Thymus (tissue), 11 donors: Measurements from ENCODE around the gene KMT5B. TPM values are rescaled to one million over a fixed set of nuclear protein-coding genes. Genes with fewer than 3 reads are reported as not detected.

ENCODE experiments used
- DNase-seq, 9 donors: peaks; one replicate each; pipeline ENCODE4 v3.0.0-alpha.2; 2013; ENCODE audit warnings: low spot score in 9 of 9, low read depth in 6 of 9, missing footprints in 1 of 9
- H3K27ac ChIP-seq, 2 donors: one replicate each; pipeline ENCODE4 v1.5.1; 2013; ENCODE audit warnings: control low read depth in 1 of 2, low read depth in 1 of 2, low read length in 1 of 2, mild to moderate bottlenecking in 1 of 2, moderate library complexity in 1 of 2
- H3K27me3 ChIP-seq, 2 donors: one replicate each; pipeline ENCODE4 v1.5.1; 2013; ENCODE audit warnings: low read length in 1 of 2; ENCODE audit not compliant: control insufficient read depth in 2 of 2, insufficient read depth in 1 of 2
- H3K36me3 ChIP-seq, 2 donors: one replicate each; pipeline ENCODE4 v1.5.1; 2013; ENCODE audit warnings: low read length in 1 of 2, mild to moderate bottlenecking in 1 of 2, moderate library complexity in 1 of 2; ENCODE audit not compliant: control insufficient read depth in 2 of 2, insufficient read depth in 2 of 2
- H3K4me1 ChIP-seq, 2 donors: one replicate each; pipeline ENCODE4 v1.5.1; 2013; ENCODE audit warnings: low read length in 2 of 2; ENCODE audit not compliant: control insufficient read depth in 2 of 2, insufficient read depth in 2 of 2
- H3K4me3 ChIP-seq, 2 donors: one replicate each; pipeline ENCODE4 v1.5.1; 2013; ENCODE audit warnings: low read length in 2 of 2, control low read depth in 1 of 2, mild to moderate bottlenecking in 1 of 2
- H3K9me3 ChIP-seq, 2 donors: one replicate each; pipeline ENCODE4 v1.5.1; 2013; ENCODE audit warnings: low read length in 1 of 2, mild to moderate bottlenecking in 1 of 2; ENCODE audit not compliant: control insufficient read depth in 2 of 2, insufficient read depth in 1 of 2
- WGBS: extraction: QIAGEN DNeasy Blood & Tissue Kit; methylation state at CpG from one replicate; pipeline ENCODE4 v1.1.7; 2013; 5-methylcytosine and 5-hydroxymethylcytosine counted together
- polyA plus RNA-seq: library from polyadenylated mRNA; stranded (reverse); fragments of 200-250 nt; gene quantifications from one replicate; pipeline ENCODE4 v1.2.3, GENCODE V29; 2013
- total RNA-seq: library from RNA; stranded (reverse); fragments of 120-200 nt; gene quantifications from one replicate; pipeline ENCODE4 v1.2.4, GENCODE V29; 2013
- donor health status: healthy.

The KMT5B gene
- total and polyA plus RNA-seq, 2 donors: 32.7 to 33.1 TPM

GRCh38 chr11:68122936-68123539 lies 90.1 kb downstream of the KMT5B start:
- no peak for DNase-seq
- no peak overlapping the region for H3K27ac ChIP-seq

GRCh38 chr11:68121067-68121899 lies 91.8 kb downstream of the KMT5B start, which contains the start of gene CHKA:
Gene CHKA (minus strand): TSS chr11:68121388. CDS start chr11:68121177, 211 bp downstream.
- Histone ChIP-seq H3K4me1 (peaks cover 5 to 23% of the 10 kb centered on the region in 2 donors), H3K27ac (peak within 1 kb of the TSS; percentile 67 to 89), H3K9me3 (no peaks in the 10 kb centered on the region), H3K27me3 (peaks cover 0 to 3% of the 10 kb centered on the region in 2 donors), H3K36me3 (peaks cover 0 to under 1% of the 10 kb centered on the region in 2 donors), H3K4me3 (peak within 1 kb of the TSS; percentile 47 to 79)
- WGBS: under 1% methylated on average over 104 of the region's 107 CpGs
- peak in 7 of 9 donors; percentile 45 to 92 (median 82) for DNase-seq

More at GRCh38 chr11:68122936-68123539, 90.1 kb downstream of the KMT5B start:
- peaks cover 5 to 28% of the 10 kb centered on the region in 2 donors for H3K4me1 ChIP-seq
- H3K36me3 ChIP-seq: no peaks in the 10 kb centered on the region
- peaks cover 5 to 9% of the 10 kb centered on the region in 2 donors for H3K27me3 ChIP-seq
- no peak overlapping the region for H3K4me3 ChIP-seq
- 92% methylated on average over 9 of the region's 9 CpGs for WGBS
- no peaks in the 10 kb centered on the region for H3K9me3 ChIP-seq

GRCh38 chr11:68120273-68121066 lies 92.6 kb downstream of the KMT5B start:
- H3K4me1 ChIP-seq: peaks cover 5 to 23% of the 10 kb centered on the region in 2 donors
- 2% methylated on average over 73 of the region's 73 CpGs for WGBS

GRCh38 chr11:68118706-68119448 lies 94.2 kb downstream of the KMT5B start:
- H3K27me3 ChIP-seq: peaks cover 0 to 3% of the 10 kb centered on the region in 2 donors
- 48% methylated on average over 4 of the region's 4 CpGs for WGBS
- H3K4me3 ChIP-seq: no peak overlapping the region
- H3K9me3 ChIP-seq: no peaks in the 10 kb centered on the region
- DNase-seq: peak in 1 of 9 donors; percentile 35
- H3K4me1 ChIP-seq: peaks cover 5 to 23% of the 10 kb centered on the region in 2 donors
- peaks cover 0 to 3% of the 10 kb centered on the region in 2 donors for H3K36me3 ChIP-seq
- peak overlapping the region; percentile 31 to 38 for H3K27ac ChIP-seq

More at GRCh38 chr11:68120273-68121066, 92.6 kb downstream of the KMT5B start:
- H3K4me3 ChIP-seq: peak overlapping the region; percentile 47 to 79
- H3K27ac ChIP-seq: peak overlapping the region; percentile 67 to 89
- peaks cover 0 to 3% of the 10 kb centered on the region in 2 donors for H3K27me3 ChIP-seq
- H3K36me3 ChIP-seq: peaks cover 0 to 3% of the 10 kb centered on the region in 2 donors
- DNase-seq: peak in 4 of 9 donors; percentile 36 to 67 (median 38)
- no peaks in the 10 kb centered on the region for H3K9me3 ChIP-seq

GRCh38 chr11:68117853-68118470 lies 95.1 kb downstream of the KMT5B start:
- Histone ChIP-seq H3K27me3 (peaks cover 0 to 3% of the 10 kb centered on the region in 2 donors), H3K27ac (no peak overlapping the region), H3K36me3 (peaks cover 0 to 3% of the 10 kb centered on the region in 2 donors), H3K9me3 (no peaks in the 10 kb centered on the region), H3K4me3 (no peak overlapping the region), H3K4me1 (peaks cover 5 to 23% of the 10 kb centered on the region in 2 donors)
- no peak for DNase-seq
- 97% methylated on average over 11 of the region's 11 CpGs for WGBS

GRCh38 chr11:68116974-68117373 lies 96.1 kb downstream of the KMT5B start:
- Histone ChIP-seq H3K4me3 (no peak overlapping the region), H3K27ac (no peak overlapping the region), H3K36me3 (peaks cover 0 to 3% of the 10 kb centered on the region in 2 donors), H3K27me3 (peaks cover 0 to 3% of the 10 kb centered on the region in 2 donors), H3K9me3 (no peaks in the 10 kb centered on the region), H3K4me1 (peaks cover 4 to 18% of the 10 kb centered on the region in 2 donors)
- WGBS: 97% methylated on average over 3 of the region's 3 CpGs
- DNase-seq: no peak

GRCh38 chr11:68116126-68116525 lies 97.0 kb downstream of the KMT5B start:
- Histone ChIP-seq H3K36me3 (peaks cover 0 to 3% of the 10 kb centered on the region in 2 donors), H3K9me3 (no peaks in the 10 kb centered on the region), H3K27me3 (peaks cover 0 to 3% of the 10 kb centered on the region in 2 donors), H3K27ac (no peak overlapping the region), H3K4me3 (no peak overlapping the region), H3K4me1 (peaks cover 0 to 13% of the 10 kb centered on the region in 2 donors)
- no peak for DNase-seq
- WGBS: 99% methylated on average over 7 of the region's 7 CpGs

- H3K27me3 ChIP-seq: peaks cover 0 to under 1% of the 10 kb centered on the region in 2 donors
- WGBS: 38% methylated on average over 1 of the region's 1 CpG
- peaks cover 0 to 3% of the 10 kb centered on the region in 2 donors for H3K36me3 ChIP-seq
- peaks cover 0 to 11% of the 10 kb centered on the region in 2 donors for H3K4me1 ChIP-seq
- no peak overlapping the region for H3K4me3 ChIP-seq
- no peak overlapping the region for H3K27ac ChIP-seq
- no peak for DNase-seq
- H3K9me3 ChIP-seq: no peaks in the 10 kb centered on the region
Measured at GRCh38 chr11:68115285-68115684, 97.8 kb downstream of the KMT5B start.
